ENCODE results near the gene HRH1.

DNA sequence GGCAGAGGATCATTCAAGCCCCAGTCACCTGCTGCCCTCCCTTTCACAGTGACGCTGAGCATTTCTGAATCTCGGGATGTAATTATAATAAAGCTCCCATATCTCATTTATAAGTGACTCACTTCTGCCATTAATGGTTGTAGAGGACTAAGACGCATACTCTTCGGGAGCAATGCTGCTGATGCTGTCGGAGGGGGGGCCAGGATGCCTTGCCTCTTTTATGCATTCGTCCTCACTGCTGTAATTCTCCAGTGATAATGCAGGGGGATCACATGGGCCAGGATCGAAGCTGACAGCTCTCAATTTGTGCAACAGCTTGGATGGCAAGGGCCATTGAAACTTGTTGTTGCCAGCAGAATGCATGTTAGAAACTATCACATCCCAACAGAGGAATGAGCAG, 3.1 kb downstream of the HRH1 start:
- TF ChIP-seq, protein P1, sequence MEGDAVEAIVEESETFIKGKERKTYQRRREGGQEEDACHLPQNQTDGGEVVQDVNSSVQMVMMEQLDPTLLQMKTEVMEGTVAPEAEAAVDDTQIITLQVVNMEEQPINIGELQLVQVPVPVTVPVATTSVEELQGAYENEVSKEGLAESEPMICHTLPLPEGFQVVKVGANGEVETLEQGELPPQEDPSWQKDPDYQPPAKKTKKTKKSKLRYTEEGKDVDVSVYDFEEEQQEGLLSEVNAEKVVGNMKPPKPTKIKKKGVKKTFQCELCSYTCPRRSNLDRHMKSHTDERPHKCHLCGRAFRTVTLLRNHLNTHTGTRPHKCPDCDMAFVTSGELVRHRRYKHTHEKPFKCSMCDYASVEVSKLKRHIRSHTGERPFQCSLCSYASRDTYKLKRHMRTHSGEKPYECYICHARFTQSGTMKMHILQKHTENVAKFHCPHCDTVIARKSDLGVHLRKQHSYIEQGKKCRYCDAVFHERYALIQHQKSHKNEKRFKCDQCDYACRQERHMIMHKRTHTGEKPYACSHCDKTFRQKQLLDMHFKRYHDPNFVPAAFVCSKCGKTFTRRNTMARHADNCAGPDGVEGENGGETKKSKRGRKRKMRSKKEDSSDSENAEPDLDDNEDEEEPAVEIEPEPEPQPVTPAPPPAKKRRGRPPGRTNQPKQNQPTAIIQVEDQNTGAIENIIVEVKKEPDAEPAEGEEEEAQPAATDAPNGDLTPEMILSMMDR (IDR thresholded peaks at IDR 0.05): no peak
- no peak for TF ChIP-seq POLR2A (IDR thresholded peaks at IDR 0.05)
- no peak for TF ChIP-seq POLR2AphosphoS5 (IDR thresholded peaks at IDR 0.05)

All from prostate gland (tissue), 2 donors.